Frontal cortex (tissue), 4 donors: ENCODE results near the gene LIMS2. TPM values are rescaled to one million over a fixed set of nuclear protein-coding genes. Genes with fewer than 3 reads are reported as not detected.

Source experiments
- DNase-seq, 2 donors: peaks; one replicate each; pipeline ENCODE4 v3.0.0; 2012; ENCODE audit warnings: low spot score in 2 of 2
- FAIRE-seq: peaks from 2 replicates; lab custom pipeline; 2012; peaks lifted over from hg19 to GRCh38; lab: Jason Lieb, UNC
- total RNA-seq: library from RNA; depleted of rRNA; stranded (reverse); fragments of >200 nt; gene quantifications from one replicate; pipeline ENCODE4 v1.2.3, GENCODE V29; 2014
- donor health status: control.
- donor health status: control.
- donor health status: control.

The LIMS2 gene
- total RNA-seq, 1 donor from 2014 or later, result 1.2 TPM

DNA sequence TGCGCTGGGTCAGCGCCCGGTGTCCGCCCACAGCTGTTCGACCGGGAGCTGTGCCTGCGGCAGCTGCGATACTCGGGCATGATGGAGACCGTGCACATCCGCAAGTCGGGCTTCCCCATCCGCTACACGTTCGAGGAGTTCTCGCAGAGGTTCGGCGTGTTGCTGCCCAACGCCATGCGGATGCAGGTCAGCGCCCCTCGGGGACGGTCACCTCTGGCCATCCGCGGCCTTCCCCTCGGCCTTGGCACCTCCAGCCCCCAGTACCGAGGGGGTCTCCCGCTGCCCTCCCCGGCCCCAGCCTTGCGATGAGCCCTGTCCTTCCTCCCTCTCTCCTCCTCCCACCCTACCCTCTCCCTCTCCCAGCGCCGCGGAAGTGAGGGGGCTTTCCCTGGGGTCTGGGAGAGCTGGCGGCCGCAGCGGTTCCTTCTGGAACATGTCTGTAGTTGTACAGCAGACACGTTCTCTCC is 82.5 kb downstream of the LIMS2 start:
- no peak for FAIRE-seq
- DNase-seq, result no peak

DNA sequence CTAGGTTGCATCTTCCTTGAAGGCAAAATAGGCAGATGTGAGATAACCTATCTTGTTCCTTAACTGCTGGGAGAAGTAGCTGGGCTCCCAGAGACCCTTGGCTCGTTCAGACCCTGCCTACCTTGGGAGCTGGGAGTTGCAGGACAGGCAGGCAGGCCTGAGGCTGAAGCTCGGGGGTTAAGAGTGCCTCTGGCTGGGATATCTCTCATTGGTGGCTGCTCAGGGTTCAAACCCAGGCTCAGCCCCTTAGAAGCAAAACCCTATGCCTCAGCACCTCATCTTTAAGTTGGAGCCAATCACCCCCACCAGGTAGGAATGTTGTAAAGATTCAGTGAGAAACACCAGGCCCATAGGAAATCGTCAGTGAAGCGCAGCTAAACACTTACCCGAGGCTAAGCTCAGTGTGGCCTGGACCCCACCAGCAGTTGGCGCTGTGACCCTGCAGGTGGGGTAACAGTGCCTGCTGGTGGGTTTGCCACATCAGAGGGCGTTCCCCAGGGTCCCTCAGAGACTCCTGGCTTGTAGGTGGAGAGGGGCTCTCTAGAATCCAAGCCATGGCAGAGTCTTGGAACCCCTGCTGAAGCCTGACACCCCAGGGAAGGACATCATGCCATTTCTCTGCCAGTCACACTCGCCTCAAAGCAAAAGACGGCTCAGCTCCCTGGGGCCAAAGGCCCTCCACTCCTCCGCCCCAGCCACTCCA is 84.0 kb downstream of the LIMS2 start:
- peak; percentile 69 to 73 for DNase-seq
- no peak for FAIRE-seq

- no peak for FAIRE-seq
- no peak for DNase-seq
Observed at GRCh38 chr2:127590386-127591190, 84.7 kb downstream of the LIMS2 start.

DNA sequence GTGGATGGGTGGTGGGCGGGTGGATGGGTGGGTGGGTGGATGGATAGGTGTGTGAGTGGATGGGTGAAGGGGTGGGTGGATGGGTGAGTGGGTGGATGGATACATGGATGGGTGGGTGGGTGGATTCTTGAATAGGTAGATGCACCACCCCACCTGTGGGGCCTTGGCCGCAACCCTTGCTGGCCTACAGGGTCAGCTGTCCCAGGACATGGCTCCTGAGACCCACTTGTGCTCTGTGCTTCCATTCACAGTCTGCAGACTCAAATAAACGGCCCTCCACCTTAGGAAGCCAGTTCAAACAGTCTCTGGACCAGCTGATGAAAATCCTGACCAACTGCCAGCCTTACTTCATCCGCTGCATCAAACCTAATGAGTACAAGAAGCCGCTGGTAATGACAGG is 85.5 kb downstream of the LIMS2 start:
- no peak for FAIRE-seq
- DNase-seq, result no peak

DNA sequence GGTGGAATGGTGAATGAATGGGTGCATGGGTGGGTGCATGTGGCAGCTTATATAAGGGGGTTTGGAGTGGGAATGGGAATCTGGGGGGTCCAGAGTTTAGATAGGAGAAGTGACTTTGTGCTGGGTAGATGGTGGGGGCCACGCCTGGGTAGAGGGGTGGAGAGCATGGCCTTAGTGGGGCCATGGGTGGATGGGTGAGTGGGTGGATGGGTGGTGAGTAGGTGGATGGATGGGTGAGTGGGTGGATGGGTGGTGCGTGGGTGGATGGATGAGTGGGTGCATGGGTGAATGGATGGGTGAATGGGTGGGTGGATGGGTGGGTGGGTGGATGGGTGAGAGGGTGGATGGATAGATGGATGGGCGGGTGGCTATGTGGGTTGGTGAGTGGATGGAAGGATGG is 86.0 kb downstream of the LIMS2 start:
- FAIRE-seq (no peak), DNase-seq (no peak)

Other genes starting within 250 kb of the LIMS2 start
- 37.9 TPM for gene IWS1, start 149.0 kb downstream of the LIMS2 start, total RNA-seq
- under 0.01 TPM for gene MYO7B, start 139.8 kb downstream of the LIMS2 start, total RNA-seq
- 4.1 TPM for gene GPR17, start 29.4 kb downstream of the LIMS2 start, total RNA-seq
- gene SFT2D3, start 26.0 kb upstream of the LIMS2 start, total RNA-seq, result 10.2 TPM
- gene WDR33, start 135.6 kb upstream of the LIMS2 start, total RNA-seq, result 74.6 TPM
- gene POLR2D, start 182.6 kb upstream of the LIMS2 start, total RNA-seq, result 56.7 TPM
- gene AMMECR1L, start 210.4 kb upstream of the LIMS2 start, total RNA-seq, result 11.0 TPM